ENCODE results near the gene FHAD1.
"Not testable (repeated sequence)": the region's sequence is repeated elsewhere in the genome, so short reads cannot be mapped to it uniquely, and the experiment has no call there.

Gene FHAD1

DNA sequence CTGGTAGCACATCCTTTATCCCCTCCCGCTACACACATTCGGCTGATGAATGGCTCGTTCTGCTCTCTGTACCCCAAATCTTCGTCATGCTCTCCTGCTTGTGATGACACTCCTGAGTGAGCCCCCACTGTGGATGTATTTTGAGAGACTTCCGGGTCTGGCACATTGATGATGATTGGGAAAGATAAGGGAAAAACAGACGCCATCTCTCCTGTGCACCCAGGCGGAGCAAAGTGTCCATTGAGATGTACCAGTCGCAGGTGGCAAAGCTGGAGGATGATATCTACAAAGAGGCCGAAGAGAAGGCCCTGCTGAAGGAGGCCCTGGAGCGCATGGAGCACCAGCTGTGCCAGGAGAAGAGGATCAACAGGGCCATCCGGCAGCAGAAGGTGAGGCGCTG, 134.8 kb downstream of the FHAD1 start:
- no peak for DNase-seq

- DNase-seq: no peak
Measured at GRCh38 chr1:15382601-15383518, 135.8 kb downstream of the FHAD1 start.

- DNase-seq: no peak
Measured at GRCh38 chr1:15383810-15384209, 136.8 kb downstream of the FHAD1 start.

DNA sequence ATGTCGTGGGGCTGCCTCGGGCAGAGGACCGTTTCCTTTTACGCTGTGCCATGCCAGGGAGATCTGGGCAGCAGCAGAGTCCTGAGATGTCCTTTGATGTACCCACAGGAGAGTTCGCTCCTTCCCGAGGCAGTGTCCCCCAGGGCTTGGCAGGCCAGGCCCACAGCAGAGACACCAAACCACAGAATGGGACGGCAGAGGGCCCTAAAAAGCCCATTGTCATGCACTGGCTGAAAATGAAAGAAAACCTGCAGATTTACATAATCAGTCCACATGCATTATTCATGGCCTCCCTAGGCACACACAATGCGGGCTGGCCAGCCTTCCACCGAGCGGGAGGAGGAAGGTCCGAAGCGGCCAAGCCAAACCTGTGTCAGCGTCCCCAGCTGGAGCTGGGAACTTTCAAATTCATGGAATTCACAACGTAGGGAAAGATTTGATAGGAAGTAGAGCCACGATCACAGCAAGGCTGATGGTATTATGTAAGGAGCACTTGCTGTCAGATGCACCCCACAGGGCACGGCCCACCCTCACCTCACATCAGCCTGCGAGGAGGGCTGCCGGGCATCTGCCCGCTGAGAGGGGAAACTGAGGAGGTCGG, 137.4 kb downstream of the FHAD1 start:
- no peak for DNase-seq

DNA sequence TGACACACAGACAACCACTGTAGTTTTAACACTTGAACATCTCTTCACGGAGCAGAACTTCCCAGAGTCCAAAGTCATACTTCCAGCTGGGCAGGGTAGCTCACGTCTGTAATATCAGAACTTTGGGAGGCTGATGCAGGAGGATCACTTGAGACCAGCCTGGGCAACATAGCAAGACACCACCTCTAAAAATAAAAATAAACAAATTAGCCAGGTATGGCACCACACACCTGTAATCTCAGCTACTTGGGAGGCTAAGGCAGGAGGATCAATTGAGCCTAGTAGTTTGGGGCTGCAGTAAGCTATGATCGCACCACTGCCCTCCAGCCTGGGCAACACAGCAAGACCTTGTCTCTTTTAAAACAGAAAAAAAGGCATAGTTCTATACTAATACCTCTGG, 138.4 kb downstream of the FHAD1 start:
- DNase-seq: no peak

DNA sequence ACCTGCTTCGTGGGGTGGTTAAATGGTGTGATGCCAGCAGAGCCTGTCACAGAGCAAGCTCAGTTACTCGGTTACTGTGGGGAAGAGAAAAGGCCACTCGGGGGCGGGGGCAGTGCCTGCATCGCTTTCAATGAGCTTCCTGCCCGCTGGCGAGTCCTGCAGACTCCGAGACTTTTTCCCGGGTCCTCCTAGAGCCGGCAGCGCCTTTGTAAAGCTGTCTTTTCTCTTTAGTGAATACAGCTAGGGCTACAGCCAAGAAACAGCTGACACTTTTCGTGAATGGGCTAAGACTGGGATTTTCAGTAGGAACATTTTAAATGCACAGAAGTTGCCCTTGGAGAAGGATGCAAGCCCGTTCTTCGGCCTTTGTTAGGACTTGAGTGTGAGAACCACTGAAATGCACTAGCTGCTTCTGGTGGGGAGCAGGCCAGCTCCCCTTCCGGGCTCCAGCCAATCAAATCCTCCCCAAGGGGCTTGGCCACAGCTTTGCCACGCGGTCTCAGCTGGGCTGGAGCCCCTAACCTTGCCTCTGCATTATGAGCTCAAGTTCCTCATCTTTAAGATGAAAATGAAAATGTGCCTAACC, 139.2 kb downstream of the FHAD1 start:
- no peak for DNase-seq

GRCh38 chr1:15388201-15388880, 141.3 kb downstream of the FHAD1 start:
- DNase-seq: no peak

DNA sequence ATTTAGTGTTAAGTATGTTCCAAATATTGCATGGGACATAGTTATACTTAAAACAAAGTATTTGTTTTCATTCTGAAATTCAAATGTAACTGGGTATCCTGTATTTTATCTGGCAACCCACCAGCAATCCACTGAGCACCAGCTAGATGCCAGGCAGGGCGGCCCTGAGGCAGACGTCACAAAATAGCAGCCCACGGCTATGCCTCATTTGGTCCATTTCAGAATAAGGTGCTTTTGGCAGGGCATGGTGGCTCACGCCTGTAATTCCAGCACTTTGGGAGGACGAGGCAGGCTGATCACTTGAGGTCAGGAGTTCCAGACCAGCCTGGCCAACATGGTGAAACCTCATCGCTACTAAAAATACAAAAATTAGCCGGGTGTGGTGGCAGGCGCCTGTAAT, 142.8 kb downstream of the FHAD1 start:
- not testable (repeated sequence) for DNase-seq

- DNase-seq: no peak
Measured at GRCh38 chr1:15390667-15391066, 143.6 kb downstream of the FHAD1 start.

DNA sequence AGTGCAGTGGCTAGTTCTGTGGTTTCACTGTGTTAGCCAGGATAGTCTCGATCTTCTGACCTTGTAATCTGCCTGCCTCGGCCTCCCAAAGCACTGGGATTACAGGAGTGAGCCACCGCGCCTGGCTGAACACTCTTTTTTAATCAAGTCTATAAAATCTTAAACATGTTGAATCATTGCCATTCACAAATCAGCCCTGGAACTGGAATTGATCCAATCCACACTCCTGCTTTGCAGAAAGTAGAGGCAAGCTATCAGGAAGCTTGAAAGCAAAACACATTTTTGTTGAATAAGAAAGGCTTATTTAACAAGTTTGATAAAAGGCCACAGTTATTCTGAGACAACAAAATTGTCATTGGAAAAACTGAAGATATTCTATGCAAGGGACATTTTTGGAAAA, 144.3 kb downstream of the FHAD1 start:
- DNase-seq: no peak

DNA sequence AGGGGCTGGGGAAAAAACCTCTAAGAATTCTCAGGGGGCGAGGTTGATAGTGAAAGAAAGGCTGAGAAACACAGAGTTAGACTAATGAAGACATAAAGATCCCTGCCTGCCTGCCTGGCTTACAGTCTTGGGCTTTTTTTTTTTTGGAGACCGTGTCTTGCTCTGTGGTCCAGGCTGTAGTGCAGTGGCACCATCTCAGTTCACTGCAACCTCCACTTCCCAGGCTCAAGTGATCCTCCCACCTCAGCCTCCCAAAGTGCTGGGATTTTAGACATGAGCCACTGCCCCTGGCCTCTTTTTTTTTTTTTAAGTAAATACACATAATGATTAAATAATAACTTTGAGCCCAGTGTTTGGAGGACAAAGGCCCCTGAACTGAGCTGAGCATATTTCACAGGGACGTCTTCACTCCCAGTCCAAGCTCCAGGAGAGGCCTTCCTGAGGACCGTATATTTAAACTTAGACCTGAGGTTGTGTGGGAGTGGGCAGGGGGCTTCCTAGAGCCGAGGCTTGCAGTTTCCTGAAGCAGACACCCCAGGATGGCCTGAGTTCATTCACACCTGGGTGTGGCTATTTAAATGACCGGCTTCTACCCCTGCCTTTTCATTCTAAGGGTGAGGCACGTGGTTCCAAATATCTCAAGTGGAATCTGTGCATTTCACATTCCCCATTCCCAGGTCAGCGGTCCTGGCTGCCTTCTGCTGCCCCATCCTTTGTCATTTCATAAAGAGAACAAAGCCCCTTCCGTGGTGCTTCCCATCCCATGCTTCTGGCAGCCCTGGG, 146.6 kb downstream of the FHAD1 start:
- DNase-seq: no peak

DNA sequence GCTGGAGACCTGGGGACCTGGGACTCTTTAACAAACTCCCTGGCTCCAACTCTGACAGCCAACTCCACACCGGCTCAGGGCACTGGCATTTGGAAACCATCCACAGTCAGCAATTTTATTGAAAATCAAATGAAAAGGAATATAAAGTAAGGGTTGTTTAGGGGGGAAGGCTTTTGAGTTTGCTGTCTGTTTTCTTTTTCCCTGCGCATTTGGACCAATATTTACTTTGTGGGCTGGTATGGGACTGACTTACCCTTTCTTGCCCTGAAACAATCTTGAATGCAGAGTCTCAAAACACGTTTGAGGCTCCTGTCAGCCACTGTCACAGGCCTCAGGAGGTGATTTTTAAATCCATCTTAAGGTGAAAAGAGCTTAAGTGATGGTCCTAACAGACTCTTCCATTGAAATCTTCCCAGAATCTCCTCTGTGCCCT, 147.3 kb downstream of the FHAD1 start:
- no peak for DNase-seq

DNA sequence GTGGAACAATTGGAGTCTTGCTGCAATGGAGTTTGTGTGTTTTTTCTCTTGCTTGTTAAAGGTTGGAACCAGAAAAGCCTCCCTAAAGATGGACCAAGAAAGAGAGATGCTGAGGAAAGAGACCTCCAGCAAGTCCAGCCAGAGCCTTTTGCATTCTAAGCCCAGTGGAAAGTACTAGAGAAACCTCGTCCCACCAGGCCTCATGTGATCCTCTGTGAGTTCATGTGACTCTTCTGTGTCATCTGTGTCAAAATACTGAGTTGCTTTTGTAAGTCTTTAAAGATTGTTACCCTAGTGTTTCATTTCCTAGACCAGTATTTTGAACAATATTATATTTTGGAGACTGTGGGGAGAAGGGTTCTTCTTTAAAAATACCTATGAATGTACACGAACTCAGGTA, 150.2 kb downstream of the FHAD1 start:
- no peak for DNase-seq

DNA sequence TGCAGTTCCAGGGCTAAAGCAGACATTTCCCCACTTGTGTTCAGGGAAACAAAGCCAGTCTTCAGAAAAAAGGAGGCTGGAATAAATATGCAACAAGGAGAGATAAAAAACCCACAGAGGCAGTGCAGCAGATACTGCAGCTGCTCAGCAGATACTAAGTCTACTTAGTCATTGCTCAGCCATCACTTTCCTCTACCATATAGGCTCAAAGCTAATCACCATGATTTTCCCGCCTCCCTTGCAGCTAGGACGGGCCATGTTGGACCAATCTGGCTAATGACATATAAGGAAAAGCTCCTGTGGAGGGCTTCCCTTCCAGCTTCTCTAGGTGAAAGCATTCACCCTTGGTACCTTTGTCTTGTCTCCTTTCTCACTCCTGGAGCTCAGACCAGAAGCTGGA, 152.7 kb downstream of the FHAD1 start:
- DNase-seq: no peak

GRCh38 chr1:15400627-15401026, 153.6 kb downstream of the FHAD1 start:
- no peak for DNase-seq

DNA sequence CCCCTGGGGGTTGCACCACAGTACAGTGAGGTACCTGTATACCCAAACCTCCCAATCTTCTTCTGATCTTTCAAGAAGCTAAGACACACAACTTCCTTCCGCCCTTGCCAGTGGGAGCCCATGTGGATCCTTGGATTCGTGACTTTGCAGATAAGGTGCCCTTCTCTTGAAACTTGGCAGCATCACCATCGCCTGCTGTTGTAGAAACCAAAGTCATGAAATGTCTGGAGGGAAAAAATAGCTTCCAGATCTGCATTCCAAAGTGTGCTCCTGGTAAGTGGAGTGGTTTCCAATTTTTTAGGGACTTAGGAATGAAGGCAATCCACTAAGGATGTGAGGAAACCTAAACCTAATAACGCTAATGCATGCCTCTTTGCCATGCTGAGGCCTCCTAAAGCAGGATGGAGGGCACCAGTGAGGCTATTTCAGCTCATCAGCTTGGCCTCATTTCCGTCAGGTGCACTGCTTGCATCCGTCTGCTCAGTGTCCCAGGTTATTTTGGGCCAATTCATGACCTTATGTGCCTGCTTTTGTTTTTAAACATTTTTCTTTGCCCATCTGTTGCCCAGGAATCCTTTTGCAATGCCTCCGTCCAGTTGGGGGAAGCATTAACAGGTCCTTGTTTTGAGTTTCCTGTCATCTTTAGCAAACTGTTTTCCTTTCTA, 154.5 kb downstream of the FHAD1 start:
- DNase-seq: no peak

DNA sequence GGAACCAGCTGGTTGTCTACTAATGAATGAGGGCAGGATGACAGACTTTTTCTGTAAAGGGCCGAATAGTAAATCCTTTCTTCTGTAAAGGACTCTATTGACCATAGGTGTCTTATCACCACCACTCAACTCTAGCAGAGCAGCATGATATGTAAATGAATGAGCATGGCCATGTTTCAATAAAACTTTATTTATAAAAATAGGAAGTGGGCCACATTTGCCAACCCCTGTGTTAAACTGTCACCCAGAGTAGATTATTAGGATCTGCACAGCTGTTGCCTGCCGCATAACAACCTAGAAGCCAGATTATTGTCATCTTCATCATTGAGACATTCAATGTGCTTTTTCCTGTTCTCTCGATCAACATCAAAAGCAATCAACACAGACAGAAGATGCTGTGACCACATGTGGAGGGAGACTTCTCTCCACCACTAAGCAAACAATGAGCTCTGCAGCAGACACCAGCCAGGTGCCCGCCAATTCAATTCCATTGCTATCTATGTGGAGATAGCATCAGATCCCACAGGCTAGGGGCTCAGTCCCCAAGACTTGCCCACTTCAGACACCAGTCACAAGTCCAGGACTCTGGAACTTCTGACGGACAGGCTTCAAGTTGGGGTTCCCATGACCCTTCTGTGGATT, 155.9 kb downstream of the FHAD1 start:
- DNase-seq: no peak

DNA sequence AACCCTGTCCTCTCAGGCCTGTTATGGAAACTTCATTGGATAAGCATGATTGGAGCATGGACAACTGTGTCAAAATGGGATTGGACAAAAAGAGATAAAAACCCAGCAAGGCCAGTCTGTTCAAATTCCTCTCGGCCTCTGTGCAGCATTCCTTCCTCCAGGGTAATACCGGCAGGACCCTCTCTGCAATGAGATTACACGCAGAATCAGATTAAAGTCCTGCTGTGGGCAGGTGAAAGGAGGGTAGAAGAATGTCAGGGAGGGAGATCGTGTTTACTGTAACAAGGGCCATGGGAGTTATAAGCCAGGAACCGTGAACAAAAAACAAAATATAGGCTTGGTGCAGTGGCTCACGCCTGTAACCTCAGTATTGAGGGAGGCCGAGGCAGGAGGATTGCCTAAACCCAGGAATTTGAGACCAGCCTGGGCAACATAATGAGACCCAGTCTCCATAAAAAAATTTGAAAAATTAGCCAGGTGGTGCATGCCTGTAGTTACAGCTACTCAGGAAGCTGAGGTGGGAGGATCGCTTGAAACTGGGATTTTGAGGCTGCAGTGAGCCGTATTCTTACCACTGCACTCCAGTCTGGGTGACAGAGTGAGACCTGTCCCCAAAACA, 157.0 kb downstream of the FHAD1 start:
- no peak for DNase-seq

DNA sequence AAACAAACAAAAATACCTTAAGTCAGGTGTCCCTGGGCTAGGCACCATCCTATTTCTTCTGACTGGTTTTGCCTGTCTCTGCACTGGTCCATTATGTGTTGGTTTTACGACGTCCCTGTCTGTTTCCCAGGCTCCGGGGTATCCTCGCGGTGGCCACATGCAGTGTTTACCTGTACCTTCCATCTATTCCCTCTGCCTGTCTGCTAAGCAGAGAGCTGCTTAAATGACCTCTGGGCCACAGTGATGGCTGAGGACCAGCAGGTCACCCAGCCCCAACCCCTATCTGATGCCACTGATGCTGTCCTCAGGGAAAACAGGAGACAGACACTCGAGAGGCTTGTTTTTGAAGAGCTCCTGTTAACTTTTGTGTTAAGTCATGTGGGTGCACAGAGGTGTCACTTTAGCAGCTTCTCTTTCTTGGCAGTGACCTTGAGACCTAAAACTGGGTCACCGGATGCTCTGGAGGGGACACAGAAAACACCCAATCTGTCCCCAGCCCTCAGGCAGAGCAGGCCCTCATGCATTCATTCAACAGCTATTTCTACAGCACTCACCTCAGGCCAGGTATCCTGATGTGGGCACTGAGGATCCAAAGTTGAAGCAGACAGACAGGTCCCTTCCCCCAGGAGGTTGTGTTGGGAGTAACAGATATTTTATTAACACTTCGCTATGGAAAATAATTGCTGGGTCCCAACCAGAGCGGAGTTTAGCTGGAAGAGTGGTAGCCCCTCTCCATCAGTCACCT, 158.3 kb downstream of the FHAD1 start:
- DNase-seq: no peak

Measured in CD4-positive, alpha-beta T cell treated with Interleukin-4 for 4 hours (primary cell).